ENCODE results near the gene STK10. TPM values are rescaled to one million over a fixed set of nuclear protein-coding genes. Genes with fewer than 3 reads are reported as not detected.

STK10 gene
- total and polyA plus RNA-seq, 2 experiments from 2014 or later: 7.5 to 17.8 TPM

DNA sequence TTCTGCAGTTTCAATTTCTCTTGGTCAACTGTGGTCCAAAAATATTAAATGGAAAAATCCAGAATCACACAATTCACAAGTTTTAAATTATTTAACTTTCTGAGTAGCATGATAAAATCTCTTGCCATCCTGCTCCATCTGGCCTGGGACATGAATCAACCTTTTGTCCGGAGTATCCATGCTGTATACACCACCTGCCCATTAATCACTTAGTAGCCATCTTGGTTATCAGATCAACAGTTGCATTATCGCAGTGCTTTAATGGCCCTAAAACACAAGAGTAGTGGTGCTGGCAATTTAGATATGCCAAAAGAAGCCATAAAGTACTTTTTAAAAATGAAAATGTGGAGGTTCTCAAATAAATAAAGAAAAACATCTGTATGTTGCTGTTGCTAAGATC is 31.3 kb upstream of the STK10 start:
- H3K4me2 ChIP-seq: no peak overlapping the region
- H3K9me3 Mint-ChIP-seq: no peaks in the 10 kb centered on the region
- no peaks in the 10 kb centered on the region for H3K27me3 Mint-ChIP-seq (ENCODE audit: insufficient read depth, low read depth, poor library complexity)
- H3K4me1 Mint-ChIP-seq: 0 out of 3 replicates have a peak, but pooled peaks cover 5% of the 10 kb centered on the region
- H3K36me3 ChIP-seq (ENCODE audit: insufficient read depth): peaks cover 3% of the 10 kb centered on the region
- TF ChIP-seq, protein P1, sequence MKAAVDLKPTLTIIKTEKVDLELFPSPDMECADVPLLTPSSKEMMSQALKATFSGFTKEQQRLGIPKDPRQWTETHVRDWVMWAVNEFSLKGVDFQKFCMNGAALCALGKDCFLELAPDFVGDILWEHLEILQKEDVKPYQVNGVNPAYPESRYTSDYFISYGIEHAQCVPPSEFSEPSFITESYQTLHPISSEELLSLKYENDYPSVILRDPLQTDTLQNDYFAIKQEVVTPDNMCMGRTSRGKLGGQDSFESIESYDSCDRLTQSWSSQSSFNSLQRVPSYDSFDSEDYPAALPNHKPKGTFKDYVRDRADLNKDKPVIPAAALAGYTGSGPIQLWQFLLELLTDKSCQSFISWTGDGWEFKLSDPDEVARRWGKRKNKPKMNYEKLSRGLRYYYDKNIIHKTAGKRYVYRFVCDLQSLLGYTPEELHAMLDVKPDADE (IDR thresholded peaks at IDR 0.05): no peak
- no peak for TF ChIP-seq EZH2 (IDR thresholded peaks at IDR 0.05; ENCODE audit: low read depth, unreplicated experiment)
- no peak for TF ChIP-seq STAT1 (IDR thresholded peaks at IDR 0.05; ENCODE audit: unreplicated experiment)
- TF ChIP-seq JUNB (IDR thresholded peaks at IDR 0.05; ENCODE audit: unreplicated experiment): no peak
- TF ChIP-seq, protein P2, sequence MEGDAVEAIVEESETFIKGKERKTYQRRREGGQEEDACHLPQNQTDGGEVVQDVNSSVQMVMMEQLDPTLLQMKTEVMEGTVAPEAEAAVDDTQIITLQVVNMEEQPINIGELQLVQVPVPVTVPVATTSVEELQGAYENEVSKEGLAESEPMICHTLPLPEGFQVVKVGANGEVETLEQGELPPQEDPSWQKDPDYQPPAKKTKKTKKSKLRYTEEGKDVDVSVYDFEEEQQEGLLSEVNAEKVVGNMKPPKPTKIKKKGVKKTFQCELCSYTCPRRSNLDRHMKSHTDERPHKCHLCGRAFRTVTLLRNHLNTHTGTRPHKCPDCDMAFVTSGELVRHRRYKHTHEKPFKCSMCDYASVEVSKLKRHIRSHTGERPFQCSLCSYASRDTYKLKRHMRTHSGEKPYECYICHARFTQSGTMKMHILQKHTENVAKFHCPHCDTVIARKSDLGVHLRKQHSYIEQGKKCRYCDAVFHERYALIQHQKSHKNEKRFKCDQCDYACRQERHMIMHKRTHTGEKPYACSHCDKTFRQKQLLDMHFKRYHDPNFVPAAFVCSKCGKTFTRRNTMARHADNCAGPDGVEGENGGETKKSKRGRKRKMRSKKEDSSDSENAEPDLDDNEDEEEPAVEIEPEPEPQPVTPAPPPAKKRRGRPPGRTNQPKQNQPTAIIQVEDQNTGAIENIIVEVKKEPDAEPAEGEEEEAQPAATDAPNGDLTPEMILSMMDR (conservative IDR thresholded peaks at IDR 0.05; ENCODE audit: low read depth in 2 of 2): no peak
- no peak for TF ChIP-seq POLR2AphosphoS5 (IDR thresholded peaks at IDR 0.05; ENCODE audit: low read depth)
- TF ChIP-seq, protein P3, sequence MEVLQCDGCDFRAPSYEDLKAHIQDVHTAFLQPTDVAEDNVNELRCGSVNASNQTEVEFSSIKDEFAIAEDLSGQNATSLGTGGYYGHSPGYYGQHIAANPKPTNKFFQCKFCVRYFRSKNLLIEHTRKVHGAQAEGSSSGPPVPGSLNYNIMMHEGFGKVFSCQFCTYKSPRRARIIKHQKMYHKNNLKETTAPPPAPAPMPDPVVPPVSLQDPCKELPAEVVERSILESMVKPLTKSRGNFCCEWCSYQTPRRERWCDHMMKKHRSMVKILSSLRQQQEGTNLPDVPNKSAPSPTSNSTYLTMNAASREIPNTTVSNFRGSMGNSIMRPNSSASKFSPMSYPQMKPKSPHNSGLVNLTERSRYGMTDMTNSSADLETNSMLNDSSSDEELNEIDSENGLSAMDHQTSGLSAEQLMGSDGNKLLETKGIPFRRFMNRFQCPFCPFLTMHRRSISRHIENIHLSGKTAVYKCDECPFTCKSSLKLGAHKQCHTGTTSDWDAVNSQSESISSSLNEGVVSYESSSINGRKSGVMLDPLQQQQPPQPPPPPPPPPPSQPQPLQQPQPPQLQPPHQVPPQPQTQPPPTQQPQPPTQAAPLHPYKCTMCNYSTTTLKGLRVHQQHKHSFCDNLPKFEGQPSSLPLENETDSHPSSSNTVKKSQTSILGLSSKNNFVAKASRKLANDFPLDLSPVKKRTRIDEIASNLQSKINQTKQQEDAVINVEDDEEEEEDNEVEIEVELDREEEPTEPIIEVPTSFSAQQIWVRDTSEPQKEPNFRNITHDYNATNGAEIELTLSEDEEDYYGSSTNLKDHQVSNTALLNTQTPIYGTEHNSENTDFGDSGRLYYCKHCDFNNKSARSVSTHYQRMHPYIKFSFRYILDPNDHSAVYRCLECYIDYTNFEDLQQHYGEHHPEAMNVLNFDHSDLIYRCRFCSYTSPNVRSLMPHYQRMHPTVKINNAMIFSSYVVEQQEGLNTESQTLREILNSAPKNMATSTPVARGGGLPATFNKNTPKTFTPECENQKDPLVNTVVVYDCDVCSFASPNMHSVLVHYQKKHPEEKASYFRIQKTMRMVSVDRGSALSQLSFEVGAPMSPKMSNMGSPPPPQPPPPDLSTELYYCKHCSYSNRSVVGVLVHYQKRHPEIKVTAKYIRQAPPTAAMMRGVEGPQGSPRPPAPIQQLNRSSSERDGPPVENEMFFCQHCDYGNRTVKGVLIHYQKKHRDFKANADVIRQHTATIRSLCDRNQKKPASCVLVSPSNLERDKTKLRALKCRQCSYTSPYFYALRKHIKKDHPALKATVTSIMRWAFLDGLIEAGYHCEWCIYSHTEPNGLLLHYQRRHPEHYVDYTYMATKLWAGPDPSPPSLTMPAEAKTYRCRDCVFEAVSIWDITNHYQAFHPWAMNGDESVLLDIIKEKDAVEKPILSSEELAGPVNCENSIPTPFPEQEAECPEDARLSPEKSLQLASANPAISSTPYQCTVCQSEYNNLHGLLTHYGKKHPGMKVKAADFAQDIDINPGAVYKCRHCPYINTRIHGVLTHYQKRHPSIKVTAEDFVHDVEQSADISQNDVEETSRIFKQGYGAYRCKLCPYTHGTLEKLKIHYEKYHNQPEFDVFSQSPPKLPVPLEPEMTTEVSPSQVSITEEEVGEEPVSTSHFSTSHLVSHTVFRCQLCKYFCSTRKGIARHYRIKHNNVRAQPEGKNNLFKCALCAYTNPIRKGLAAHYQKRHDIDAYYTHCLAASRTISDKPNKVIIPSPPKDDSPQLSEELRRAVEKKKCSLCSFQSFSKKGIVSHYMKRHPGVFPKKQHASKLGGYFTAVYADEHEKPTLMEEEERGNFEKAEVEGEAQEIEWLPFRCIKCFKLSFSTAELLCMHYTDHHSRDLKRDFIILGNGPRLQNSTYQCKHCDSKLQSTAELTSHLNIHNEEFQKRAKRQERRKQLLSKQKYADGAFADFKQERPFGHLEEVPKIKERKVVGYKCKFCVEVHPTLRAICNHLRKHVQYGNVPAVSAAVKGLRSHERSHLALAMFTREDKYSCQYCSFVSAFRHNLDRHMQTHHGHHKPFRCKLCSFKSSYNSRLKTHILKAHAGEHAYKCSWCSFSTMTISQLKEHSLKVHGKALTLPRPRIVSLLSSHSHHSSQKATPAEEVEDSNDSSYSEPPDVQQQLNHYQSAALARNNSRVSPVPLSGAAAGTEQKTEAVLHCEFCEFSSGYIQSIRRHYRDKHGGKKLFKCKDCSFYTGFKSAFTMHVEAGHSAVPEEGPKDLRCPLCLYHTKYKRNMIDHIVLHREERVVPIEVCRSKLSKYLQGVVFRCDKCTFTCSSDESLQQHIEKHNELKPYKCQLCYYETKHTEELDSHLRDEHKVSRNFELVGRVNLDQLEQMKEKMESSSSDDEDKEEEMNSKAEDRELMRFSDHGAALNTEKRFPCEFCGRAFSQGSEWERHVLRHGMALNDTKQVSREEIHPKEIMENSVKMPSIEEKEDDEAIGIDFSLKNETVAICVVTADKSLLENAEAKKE (CRISPR knock-in tag; IDR thresholded peaks at IDR 0.05): no peak
- no peak for TF ChIP-seq ZNF114 (CRISPR knock-in tag; IDR thresholded peaks at IDR 0.05)
- no peak for TF ChIP-seq CREB1 (CRISPR knock-in tag; IDR thresholded peaks at IDR 0.05; ENCODE audit: low read depth)
- TF ChIP-seq, protein P4, sequence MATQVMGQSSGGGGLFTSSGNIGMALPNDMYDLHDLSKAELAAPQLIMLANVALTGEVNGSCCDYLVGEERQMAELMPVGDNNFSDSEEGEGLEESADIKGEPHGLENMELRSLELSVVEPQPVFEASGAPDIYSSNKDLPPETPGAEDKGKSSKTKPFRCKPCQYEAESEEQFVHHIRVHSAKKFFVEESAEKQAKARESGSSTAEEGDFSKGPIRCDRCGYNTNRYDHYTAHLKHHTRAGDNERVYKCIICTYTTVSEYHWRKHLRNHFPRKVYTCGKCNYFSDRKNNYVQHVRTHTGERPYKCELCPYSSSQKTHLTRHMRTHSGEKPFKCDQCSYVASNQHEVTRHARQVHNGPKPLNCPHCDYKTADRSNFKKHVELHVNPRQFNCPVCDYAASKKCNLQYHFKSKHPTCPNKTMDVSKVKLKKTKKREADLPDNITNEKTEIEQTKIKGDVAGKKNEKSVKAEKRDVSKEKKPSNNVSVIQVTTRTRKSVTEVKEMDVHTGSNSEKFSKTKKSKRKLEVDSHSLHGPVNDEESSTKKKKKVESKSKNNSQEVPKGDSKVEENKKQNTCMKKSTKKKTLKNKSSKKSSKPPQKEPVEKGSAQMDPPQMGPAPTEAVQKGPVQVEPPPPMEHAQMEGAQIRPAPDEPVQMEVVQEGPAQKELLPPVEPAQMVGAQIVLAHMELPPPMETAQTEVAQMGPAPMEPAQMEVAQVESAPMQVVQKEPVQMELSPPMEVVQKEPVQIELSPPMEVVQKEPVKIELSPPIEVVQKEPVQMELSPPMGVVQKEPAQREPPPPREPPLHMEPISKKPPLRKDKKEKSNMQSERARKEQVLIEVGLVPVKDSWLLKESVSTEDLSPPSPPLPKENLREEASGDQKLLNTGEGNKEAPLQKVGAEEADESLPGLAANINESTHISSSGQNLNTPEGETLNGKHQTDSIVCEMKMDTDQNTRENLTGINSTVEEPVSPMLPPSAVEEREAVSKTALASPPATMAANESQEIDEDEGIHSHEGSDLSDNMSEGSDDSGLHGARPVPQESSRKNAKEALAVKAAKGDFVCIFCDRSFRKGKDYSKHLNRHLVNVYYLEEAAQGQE (IDR thresholded peaks at IDR 0.05; ENCODE audit: unreplicated experiment): no peak
- no peak for TF ChIP-seq ZNF331 (CRISPR knock-in tag; IDR thresholded peaks at IDR 0.05; ENCODE audit: low read depth)
- no peak for TF ChIP-seq NANOG (IDR thresholded peaks at IDR 0.05; ENCODE audit: borderline replicate concordance)
- no peak for TF ChIP-seq EZH2phosphoT487 (IDR thresholded peaks at IDR 0.05; ENCODE audit: unreplicated experiment)
- ATAC-seq (no peak), DNase-seq (ENCODE audit: low spot score) (no peak)
- H3F3A ChIP-seq (replicated peaks; ENCODE audit: low read depth): no peaks in the 10 kb centered on the region
- no peak overlapping the region for H3K4me3 ChIP-seq
- H3K79me2 ChIP-seq (replicated peaks; ENCODE audit: insufficient read depth): peaks cover 71% of the 10 kb centered on the region
- H3K4me1 ChIP-seq (ENCODE audit: insufficient read depth): no peaks in the 10 kb centered on the region
- H3K27ac ChIP-seq (ENCODE audit: low read depth): no peak overlapping the region
- H2AFZ ChIP-seq: no peak overlapping the region
- H3K9me2 ChIP-seq (ENCODE audit: insufficient read depth): no peaks in the 10 kb centered on the region
- peaks cover 31% of the 10 kb centered on the region; the same call in 2 of the 3 replicates for H3K36me3 Mint-ChIP-seq (ENCODE audit: low read depth)
- no peak overlapping the region for H3K4me3 Mint-ChIP-seq
- no peak overlapping the region for H3K27ac Mint-ChIP-seq
- peaks cover 25% of the 10 kb centered on the region for H4K20me1 ChIP-seq (replicated peaks; ENCODE audit: insufficient read depth)
- H3K27me3 ChIP-seq (ENCODE audit: insufficient read depth): no peaks in the 10 kb centered on the region
